ENCODE results near the gene STXBP3. TPM values are rescaled to one million over a fixed set of nuclear protein-coding genes. Genes with fewer than 3 reads are reported as not detected.

Gene STXBP3
- polyA plus RNA-seq, 1 donor from 2014 or later, result 29.6 TPM

DNA sequence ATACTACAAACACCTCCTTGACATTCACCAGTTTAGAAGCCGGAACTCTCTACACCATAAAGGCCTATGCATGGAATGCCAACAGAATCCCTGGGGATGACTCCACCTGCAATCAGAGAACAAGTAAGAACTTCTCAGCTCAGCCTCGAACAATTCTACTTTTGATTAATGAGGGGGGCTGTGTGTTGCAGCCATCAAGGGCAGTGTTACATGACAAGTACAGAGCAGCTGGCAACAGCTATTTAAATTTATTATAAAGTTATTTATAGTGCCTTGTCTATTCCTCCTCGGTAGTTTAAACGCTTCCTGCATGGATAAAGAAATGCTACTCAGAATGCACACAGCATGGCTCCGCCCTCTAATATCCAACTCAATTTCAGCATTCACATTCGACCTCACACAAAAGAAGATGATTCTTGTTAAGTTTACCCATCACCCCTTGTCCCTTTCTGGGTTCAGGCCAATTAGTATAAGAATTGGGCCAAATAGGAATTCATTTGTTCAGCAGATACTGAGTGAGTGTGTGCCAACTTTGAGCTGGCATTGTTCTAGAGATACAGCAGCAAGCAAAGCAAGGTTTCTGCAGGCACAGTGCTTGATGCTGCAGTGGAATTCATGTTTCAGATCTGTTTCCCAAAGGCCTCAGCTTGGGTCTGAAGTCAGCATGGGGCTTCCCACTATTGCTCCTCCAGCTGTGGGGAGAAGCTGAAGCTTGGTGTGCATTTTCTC, 27.4 kb upstream of the STXBP3 start:
- Histone ChIP-seq H3K79me2 (replicated peaks; ENCODE audit: insufficient read depth, low read length) (no peaks in the 10 kb centered on the region), H3K27me3 (ENCODE audit: insufficient read depth, low read depth, low read length) (no peaks in the 10 kb centered on the region), H2AFZ (ENCODE audit: low read depth, low read length) (no peak overlapping the region), H3K4me3 (ENCODE audit: low read length) (no peak overlapping the region), H3K9me3 (ENCODE audit: low read length) (no peaks in the 10 kb centered on the region), H3K27ac (ENCODE audit: low read length) (no peak overlapping the region), H4K20me1 (ENCODE audit: insufficient read depth) (no peaks in the 10 kb centered on the region), H3K36me3 (ENCODE audit: insufficient read depth, low read length) (no peaks in the 10 kb centered on the region), H3K9me2 (ENCODE audit: insufficient read depth, low read length) (no peaks in the 10 kb centered on the region), H3K9ac (ENCODE audit: low read length) (no peak overlapping the region), H3F3A (ENCODE audit: insufficient read depth, low read length, poor library complexity, severe bottlenecking) (no peaks in the 10 kb centered on the region), H3K4me2 (ENCODE audit: low read length) (no peak overlapping the region)
- TF ChIP-seq MXI1 (conservative IDR thresholded peaks at IDR 0.05; ENCODE audit: poor library complexity, severe bottlenecking) (no peak), EZH2 (IDR thresholded peaks at IDR 0.05; ENCODE audit: borderline replicate concordance, insufficient read depth, low read length, poor library complexity, severe bottlenecking) (no peak), EP300 (conservative IDR thresholded peaks at IDR 0.05; ENCODE audit: poor library complexity, severe bottlenecking) (no peak), POLR2AphosphoS5 (IDR thresholded peaks at IDR 0.05) (no peak)

DNA sequence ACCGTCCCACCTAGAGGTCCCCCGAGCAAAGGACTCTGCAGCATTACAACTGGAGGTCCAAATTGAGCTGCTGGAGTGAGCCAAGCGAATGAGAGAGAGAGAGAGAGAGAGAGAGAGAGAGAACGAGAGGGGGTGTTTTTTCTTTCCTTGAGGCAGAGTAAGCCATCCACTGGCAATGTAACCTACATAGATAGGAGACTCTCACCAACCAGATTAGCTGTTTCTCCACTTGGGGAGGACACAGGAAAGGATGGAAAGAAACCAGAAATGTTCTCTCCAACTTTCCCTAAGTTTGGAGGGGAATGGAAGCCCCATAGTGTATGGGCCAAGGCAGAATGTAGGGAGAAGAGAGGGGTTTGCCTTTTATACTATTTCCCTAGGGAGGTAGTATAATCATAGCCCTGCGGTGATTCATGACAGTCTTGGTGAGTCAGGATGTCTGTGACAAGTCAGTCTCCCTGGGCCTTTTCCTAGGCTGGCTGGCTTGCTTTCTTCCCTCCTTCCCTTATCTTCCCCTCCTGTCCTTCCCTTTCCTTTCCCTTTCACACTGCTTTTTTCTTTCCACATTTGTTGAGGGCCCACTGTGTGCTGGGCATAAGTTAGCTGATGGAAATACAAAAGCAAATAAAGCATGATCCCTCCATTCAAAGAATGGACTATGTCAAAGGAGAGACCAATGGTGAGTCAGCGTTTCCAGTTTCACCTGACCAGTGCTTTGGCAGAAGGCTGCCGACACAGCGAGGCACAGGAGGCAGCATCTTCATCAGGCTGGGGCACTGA, 26.6 kb upstream of the STXBP3 start:
- Histone ChIP-seq H3F3A (ENCODE audit: insufficient read depth, low read length, poor library complexity, severe bottlenecking) (no peaks in the 10 kb centered on the region), H3K9me3 (ENCODE audit: low read length) (no peaks in the 10 kb centered on the region), H3K9ac (ENCODE audit: low read length) (no peak overlapping the region), H3K36me3 (ENCODE audit: insufficient read depth, low read length) (no peaks in the 10 kb centered on the region), H3K4me3 (ENCODE audit: low read length) (no peak overlapping the region), H3K4me2 (ENCODE audit: low read length) (no peak overlapping the region), H3K27me3 (ENCODE audit: insufficient read depth, low read depth, low read length) (no peaks in the 10 kb centered on the region), H4K20me1 (ENCODE audit: insufficient read depth) (no peaks in the 10 kb centered on the region), H2AFZ (ENCODE audit: low read depth, low read length) (no peak overlapping the region), H3K9me2 (ENCODE audit: insufficient read depth, low read length) (no peaks in the 10 kb centered on the region), H3K79me2 (replicated peaks; ENCODE audit: insufficient read depth, low read length) (no peaks in the 10 kb centered on the region), H3K27ac (ENCODE audit: low read length) (no peak overlapping the region)
- TF ChIP-seq SMC3 (conservative IDR thresholded peaks at IDR 0.05; ENCODE audit: poor library complexity) (no peak), POLR2AphosphoS5 (IDR thresholded peaks at IDR 0.05) (no peak), EZH2 (IDR thresholded peaks at IDR 0.05; ENCODE audit: borderline replicate concordance, insufficient read depth, low read length, poor library complexity, severe bottlenecking) (no peak), MXI1 (conservative IDR thresholded peaks at IDR 0.05; ENCODE audit: poor library complexity, severe bottlenecking) (no peak), TAF1 (IDR thresholded peaks at IDR 0.05; ENCODE audit: low read depth) (no peak), RAD21 (conservative IDR thresholded peaks at IDR 0.05) (no peak), EP300 (conservative IDR thresholded peaks at IDR 0.05; ENCODE audit: poor library complexity, severe bottlenecking) (no peak)
- TF ChIP-seq, protein P1, sequence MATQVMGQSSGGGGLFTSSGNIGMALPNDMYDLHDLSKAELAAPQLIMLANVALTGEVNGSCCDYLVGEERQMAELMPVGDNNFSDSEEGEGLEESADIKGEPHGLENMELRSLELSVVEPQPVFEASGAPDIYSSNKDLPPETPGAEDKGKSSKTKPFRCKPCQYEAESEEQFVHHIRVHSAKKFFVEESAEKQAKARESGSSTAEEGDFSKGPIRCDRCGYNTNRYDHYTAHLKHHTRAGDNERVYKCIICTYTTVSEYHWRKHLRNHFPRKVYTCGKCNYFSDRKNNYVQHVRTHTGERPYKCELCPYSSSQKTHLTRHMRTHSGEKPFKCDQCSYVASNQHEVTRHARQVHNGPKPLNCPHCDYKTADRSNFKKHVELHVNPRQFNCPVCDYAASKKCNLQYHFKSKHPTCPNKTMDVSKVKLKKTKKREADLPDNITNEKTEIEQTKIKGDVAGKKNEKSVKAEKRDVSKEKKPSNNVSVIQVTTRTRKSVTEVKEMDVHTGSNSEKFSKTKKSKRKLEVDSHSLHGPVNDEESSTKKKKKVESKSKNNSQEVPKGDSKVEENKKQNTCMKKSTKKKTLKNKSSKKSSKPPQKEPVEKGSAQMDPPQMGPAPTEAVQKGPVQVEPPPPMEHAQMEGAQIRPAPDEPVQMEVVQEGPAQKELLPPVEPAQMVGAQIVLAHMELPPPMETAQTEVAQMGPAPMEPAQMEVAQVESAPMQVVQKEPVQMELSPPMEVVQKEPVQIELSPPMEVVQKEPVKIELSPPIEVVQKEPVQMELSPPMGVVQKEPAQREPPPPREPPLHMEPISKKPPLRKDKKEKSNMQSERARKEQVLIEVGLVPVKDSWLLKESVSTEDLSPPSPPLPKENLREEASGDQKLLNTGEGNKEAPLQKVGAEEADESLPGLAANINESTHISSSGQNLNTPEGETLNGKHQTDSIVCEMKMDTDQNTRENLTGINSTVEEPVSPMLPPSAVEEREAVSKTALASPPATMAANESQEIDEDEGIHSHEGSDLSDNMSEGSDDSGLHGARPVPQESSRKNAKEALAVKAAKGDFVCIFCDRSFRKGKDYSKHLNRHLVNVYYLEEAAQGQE (IDR thresholded peaks at IDR 0.05; ENCODE audit: borderline replicate concordance), result no peak
- TF ChIP-seq, protein P2, sequence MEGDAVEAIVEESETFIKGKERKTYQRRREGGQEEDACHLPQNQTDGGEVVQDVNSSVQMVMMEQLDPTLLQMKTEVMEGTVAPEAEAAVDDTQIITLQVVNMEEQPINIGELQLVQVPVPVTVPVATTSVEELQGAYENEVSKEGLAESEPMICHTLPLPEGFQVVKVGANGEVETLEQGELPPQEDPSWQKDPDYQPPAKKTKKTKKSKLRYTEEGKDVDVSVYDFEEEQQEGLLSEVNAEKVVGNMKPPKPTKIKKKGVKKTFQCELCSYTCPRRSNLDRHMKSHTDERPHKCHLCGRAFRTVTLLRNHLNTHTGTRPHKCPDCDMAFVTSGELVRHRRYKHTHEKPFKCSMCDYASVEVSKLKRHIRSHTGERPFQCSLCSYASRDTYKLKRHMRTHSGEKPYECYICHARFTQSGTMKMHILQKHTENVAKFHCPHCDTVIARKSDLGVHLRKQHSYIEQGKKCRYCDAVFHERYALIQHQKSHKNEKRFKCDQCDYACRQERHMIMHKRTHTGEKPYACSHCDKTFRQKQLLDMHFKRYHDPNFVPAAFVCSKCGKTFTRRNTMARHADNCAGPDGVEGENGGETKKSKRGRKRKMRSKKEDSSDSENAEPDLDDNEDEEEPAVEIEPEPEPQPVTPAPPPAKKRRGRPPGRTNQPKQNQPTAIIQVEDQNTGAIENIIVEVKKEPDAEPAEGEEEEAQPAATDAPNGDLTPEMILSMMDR (IDR thresholded peaks at IDR 0.05; ENCODE audit: poor library complexity, severe bottlenecking), result no peak

Data from neural cell (in vitro differentiated cells).